ENCODE results near the gene ANKS1A. TPM values are rescaled to one million over a fixed set of nuclear protein-coding genes. Genes with fewer than 3 reads are reported as not detected.

ANKS1A gene
- total and polyA plus RNA-seq, 2 experiments from 2014 or later = 12.1 to 31.9 TPM

DNA sequence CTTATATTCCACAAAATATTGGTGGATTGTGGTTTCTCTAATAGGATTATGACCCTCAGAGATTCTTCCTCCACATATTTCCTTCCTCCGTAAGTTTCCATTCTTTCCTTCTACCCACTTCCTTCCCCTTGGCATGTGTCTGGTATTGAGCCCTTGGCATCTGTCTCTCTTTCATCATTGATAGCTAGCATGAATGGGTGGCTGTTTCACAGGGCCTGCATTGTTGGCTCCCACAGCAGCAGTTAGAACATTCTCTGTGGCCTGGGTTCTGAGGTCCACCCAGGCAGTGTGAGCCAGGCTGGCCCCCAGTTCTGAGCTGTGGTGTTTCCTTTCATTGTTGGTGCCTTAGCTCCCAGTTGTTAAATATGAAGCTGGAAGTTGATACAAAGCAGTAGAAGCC, 125.3 kb downstream of the ANKS1A start:
- Histone ChIP-seq H3K36me3 (ENCODE audit: insufficient read depth) (peaks cover 9% of the 10 kb centered on the region; the same call in 1 of the 2 replicates), H3F3A (replicated peaks; ENCODE audit: low read depth) (no peaks in the 10 kb centered on the region), H3K79me2 (replicated peaks; ENCODE audit: insufficient read depth) (no peaks in the 10 kb centered on the region), H3K4me2 (no peak overlapping the region), H3K4me3 (no peak overlapping the region), H3K4me1 (ENCODE audit: insufficient read depth) (no peaks in the 10 kb centered on the region; the same call in 1 of the 2 replicates), H3K9me2 (ENCODE audit: insufficient read depth) (no peaks in the 10 kb centered on the region), H3K27ac (ENCODE audit: low read depth) (no peak overlapping the region), H2AFZ (no peak overlapping the region), H3K27me3 (ENCODE audit: insufficient read depth) (no peaks in the 10 kb centered on the region), H4K20me1 (replicated peaks; ENCODE audit: insufficient read depth) (no peaks in the 10 kb centered on the region; the same call in 1 of the 2 replicates)
- Mint-ChIP-seq H3K27me3 (ENCODE audit: insufficient read depth, low read depth, poor library complexity) (no peaks in the 10 kb centered on the region), H3K9me3 (no peaks in the 10 kb centered on the region), H3K4me1 (peaks cover 20% of the 10 kb centered on the region), H3K36me3 (ENCODE audit: low read depth) (peaks cover 14% of the 10 kb centered on the region; the same call in 2 of the 3 replicates), H3K27ac (no peak overlapping the region), H3K4me3 (no peak overlapping the region)
- TF ChIP-seq ZNF114 (CRISPR knock-in tag; IDR thresholded peaks at IDR 0.05) = no peak
- TF ChIP-seq, protein P1, sequence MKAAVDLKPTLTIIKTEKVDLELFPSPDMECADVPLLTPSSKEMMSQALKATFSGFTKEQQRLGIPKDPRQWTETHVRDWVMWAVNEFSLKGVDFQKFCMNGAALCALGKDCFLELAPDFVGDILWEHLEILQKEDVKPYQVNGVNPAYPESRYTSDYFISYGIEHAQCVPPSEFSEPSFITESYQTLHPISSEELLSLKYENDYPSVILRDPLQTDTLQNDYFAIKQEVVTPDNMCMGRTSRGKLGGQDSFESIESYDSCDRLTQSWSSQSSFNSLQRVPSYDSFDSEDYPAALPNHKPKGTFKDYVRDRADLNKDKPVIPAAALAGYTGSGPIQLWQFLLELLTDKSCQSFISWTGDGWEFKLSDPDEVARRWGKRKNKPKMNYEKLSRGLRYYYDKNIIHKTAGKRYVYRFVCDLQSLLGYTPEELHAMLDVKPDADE (IDR thresholded peaks at IDR 0.05) = no peak
- no peak for TF ChIP-seq CTCF (conservative IDR thresholded peaks at IDR 0.05; ENCODE audit: low read depth in 2 of 2)
- no peak for TF ChIP-seq CREB1 (CRISPR knock-in tag; IDR thresholded peaks at IDR 0.05; ENCODE audit: low read depth)
- TF ChIP-seq EZH2phosphoT487 (IDR thresholded peaks at IDR 0.05; ENCODE audit: unreplicated experiment) = no peak
- TF ChIP-seq, protein P2, sequence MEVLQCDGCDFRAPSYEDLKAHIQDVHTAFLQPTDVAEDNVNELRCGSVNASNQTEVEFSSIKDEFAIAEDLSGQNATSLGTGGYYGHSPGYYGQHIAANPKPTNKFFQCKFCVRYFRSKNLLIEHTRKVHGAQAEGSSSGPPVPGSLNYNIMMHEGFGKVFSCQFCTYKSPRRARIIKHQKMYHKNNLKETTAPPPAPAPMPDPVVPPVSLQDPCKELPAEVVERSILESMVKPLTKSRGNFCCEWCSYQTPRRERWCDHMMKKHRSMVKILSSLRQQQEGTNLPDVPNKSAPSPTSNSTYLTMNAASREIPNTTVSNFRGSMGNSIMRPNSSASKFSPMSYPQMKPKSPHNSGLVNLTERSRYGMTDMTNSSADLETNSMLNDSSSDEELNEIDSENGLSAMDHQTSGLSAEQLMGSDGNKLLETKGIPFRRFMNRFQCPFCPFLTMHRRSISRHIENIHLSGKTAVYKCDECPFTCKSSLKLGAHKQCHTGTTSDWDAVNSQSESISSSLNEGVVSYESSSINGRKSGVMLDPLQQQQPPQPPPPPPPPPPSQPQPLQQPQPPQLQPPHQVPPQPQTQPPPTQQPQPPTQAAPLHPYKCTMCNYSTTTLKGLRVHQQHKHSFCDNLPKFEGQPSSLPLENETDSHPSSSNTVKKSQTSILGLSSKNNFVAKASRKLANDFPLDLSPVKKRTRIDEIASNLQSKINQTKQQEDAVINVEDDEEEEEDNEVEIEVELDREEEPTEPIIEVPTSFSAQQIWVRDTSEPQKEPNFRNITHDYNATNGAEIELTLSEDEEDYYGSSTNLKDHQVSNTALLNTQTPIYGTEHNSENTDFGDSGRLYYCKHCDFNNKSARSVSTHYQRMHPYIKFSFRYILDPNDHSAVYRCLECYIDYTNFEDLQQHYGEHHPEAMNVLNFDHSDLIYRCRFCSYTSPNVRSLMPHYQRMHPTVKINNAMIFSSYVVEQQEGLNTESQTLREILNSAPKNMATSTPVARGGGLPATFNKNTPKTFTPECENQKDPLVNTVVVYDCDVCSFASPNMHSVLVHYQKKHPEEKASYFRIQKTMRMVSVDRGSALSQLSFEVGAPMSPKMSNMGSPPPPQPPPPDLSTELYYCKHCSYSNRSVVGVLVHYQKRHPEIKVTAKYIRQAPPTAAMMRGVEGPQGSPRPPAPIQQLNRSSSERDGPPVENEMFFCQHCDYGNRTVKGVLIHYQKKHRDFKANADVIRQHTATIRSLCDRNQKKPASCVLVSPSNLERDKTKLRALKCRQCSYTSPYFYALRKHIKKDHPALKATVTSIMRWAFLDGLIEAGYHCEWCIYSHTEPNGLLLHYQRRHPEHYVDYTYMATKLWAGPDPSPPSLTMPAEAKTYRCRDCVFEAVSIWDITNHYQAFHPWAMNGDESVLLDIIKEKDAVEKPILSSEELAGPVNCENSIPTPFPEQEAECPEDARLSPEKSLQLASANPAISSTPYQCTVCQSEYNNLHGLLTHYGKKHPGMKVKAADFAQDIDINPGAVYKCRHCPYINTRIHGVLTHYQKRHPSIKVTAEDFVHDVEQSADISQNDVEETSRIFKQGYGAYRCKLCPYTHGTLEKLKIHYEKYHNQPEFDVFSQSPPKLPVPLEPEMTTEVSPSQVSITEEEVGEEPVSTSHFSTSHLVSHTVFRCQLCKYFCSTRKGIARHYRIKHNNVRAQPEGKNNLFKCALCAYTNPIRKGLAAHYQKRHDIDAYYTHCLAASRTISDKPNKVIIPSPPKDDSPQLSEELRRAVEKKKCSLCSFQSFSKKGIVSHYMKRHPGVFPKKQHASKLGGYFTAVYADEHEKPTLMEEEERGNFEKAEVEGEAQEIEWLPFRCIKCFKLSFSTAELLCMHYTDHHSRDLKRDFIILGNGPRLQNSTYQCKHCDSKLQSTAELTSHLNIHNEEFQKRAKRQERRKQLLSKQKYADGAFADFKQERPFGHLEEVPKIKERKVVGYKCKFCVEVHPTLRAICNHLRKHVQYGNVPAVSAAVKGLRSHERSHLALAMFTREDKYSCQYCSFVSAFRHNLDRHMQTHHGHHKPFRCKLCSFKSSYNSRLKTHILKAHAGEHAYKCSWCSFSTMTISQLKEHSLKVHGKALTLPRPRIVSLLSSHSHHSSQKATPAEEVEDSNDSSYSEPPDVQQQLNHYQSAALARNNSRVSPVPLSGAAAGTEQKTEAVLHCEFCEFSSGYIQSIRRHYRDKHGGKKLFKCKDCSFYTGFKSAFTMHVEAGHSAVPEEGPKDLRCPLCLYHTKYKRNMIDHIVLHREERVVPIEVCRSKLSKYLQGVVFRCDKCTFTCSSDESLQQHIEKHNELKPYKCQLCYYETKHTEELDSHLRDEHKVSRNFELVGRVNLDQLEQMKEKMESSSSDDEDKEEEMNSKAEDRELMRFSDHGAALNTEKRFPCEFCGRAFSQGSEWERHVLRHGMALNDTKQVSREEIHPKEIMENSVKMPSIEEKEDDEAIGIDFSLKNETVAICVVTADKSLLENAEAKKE (CRISPR knock-in tag; IDR thresholded peaks at IDR 0.05) = no peak
- no peak for TF ChIP-seq ZNF331 (CRISPR knock-in tag; IDR thresholded peaks at IDR 0.05; ENCODE audit: low read depth)
- no peak for TF ChIP-seq NANOG (IDR thresholded peaks at IDR 0.05; ENCODE audit: borderline replicate concordance)
- no peak for TF ChIP-seq POLR2AphosphoS5 (IDR thresholded peaks at IDR 0.05; ENCODE audit: low read depth)
- TF ChIP-seq EZH2 (IDR thresholded peaks at IDR 0.05; ENCODE audit: low read depth, unreplicated experiment) = no peak
- TF ChIP-seq JUNB (IDR thresholded peaks at IDR 0.05; ENCODE audit: unreplicated experiment) = no peak
- DNase-seq (ENCODE audit: low spot score) (no peak), ATAC-seq (no peak)

All from GM23338 (cell line).